SU-DHL-6 (cell line): ENCODE results near the gene GAPDH.

Experiments used
- H2AFZ ChIP-seq: fragments of 200-600 bp; sonication (generic); 2 replicates; pipeline ENCODE4 v1.6.1; 2014; ENCODE audit warnings: low read depth, mild to moderate bottlenecking, moderate library complexity, mixed read lengths, antibody characterized with exemption, low read length; ENCODE audit not compliant: severe bottlenecking
- H3F3A ChIP-seq: fragments of 200-600 bp; shearing (Covaris generic); 2 replicates; pipeline ENCODE4 v1.6.0; 2016; ENCODE audit warnings: antibody characterized with exemption, mild to moderate bottlenecking; ENCODE audit not compliant: insufficient read depth
- H3K27ac ChIP-seq: fragments of 200-600 bp; sonication (generic); 2 replicates; pipeline ENCODE4 v1.5.1; 2016; ENCODE audit warnings: low read depth, mild to moderate bottlenecking, low read length, moderate library complexity, mixed read lengths
- H3K27me3 ChIP-seq: fragments of 200-600 bp; sonication (generic), shearing (Covaris generic); 2 replicates; pipeline ENCODE4 v1.6.0; 2014; ENCODE audit warnings: mild to moderate bottlenecking, low read length
- H3K36me3 ChIP-seq: fragments of 200-600 bp; sonication (generic); 2 replicates; pipeline ENCODE4 v1.6.1; 2014; ENCODE audit warnings: mild to moderate bottlenecking, low read length, mixed read lengths
- H3K4me2 ChIP-seq: fragments of 300-600, 200-600 bp; shearing (Covaris generic), sonication (generic); 2 replicates; pipeline ENCODE4 v1.6.0; 2014; ENCODE audit warnings: low read length, low read depth, mild to moderate bottlenecking; ENCODE audit not compliant: poor library complexity, severe bottlenecking
- H3K4me3 ChIP-seq: fragments of 200-600 bp; sonication (generic); 2 replicates; pipeline ENCODE4 v1.5.1; 2014; ENCODE audit warnings: antibody characterized with exemption, low read length, mild to moderate bottlenecking, mixed read lengths; ENCODE audit not compliant: insufficient read depth, poor library complexity, severe bottlenecking
- H3K79me2 ChIP-seq: fragments of 200-600 bp; sonication (generic); 2 replicates; pipeline ENCODE4 v1.6.1; 2014; ENCODE audit warnings: mild to moderate bottlenecking, low read length, moderate library complexity; ENCODE audit not compliant: insufficient read depth
- H3K9ac ChIP-seq: fragments of 200-600 bp; sonication (generic); 2 replicates; pipeline ENCODE4 v1.7.0; 2014; ENCODE audit warnings: mild to moderate bottlenecking, low read length
- H3K9me2 ChIP-seq: fragments of 200-600 bp; sonication (generic); replicated peaks from 2 replicates; pipeline ENCODE4 v1.6.1; 2014; ENCODE audit warnings: low read length; ENCODE audit not compliant: insufficient read depth
- H3K9me3 ChIP-seq: fragments of 200-600 bp; sonication (generic); 2 replicates; pipeline ENCODE4 v1.6.1; 2014; ENCODE audit warnings: low read length, mixed read lengths; ENCODE audit not compliant: insufficient read depth
- H4K20me1 ChIP-seq: fragments of 200-600 bp; sonication (generic); 2 replicates; pipeline ENCODE4 v1.6.1; 2014; ENCODE audit warnings: low read depth, mild to moderate bottlenecking, antibody characterized with exemption, low read length, moderate library complexity, mixed read lengths
- EZH2phosphoT487 ChIP-seq: fragments of 200-600 bp; sonication (generic), shearing (Covaris generic); conservative IDR thresholded peaks from 2 replicates; pipeline ENCODE4 v1.6.1; 2018; ENCODE audit warnings: mild to moderate bottlenecking, antibody characterized with exemption, low read length, moderate library complexity, mixed read lengths
- TF ChIP-seq, protein P1 (sequence below): fragments of 200-600 bp; sonication (generic); IDR thresholded peaks from one replicate; pipeline ENCODE4 v1.5.1; 2017; ENCODE audit warnings: antibody characterized with exemption, mild to moderate bottlenecking, low read length, moderate library complexity; ENCODE audit not compliant: insufficient read depth, poor library complexity, severe bottlenecking

The GAPDH gene

GRCh38 chr12:6526201-6526600, 8.1 kb upstream of the GAPDH start:
- Histone ChIP-seq H3K36me3 (peaks cover 62% of the 10 kb centered on the region), H3K27me3 (no peaks in the 10 kb centered on the region), H3K9ac (no peak overlapping the region), H4K20me1 (no peaks in the 10 kb centered on the region), H3F3A (peaks cover 14% of the 10 kb centered on the region), H2AFZ (no peak overlapping the region), H3K9me3 (no peaks in the 10 kb centered on the region), H3K9me2 (no peaks in the 10 kb centered on the region), H3K27ac (no peak overlapping the region), H3K4me2 (no peak overlapping the region), H3K4me3 (no peak overlapping the region), H3K79me2 (no peaks in the 10 kb centered on the region)
- TF ChIP-seq, protein P1, sequence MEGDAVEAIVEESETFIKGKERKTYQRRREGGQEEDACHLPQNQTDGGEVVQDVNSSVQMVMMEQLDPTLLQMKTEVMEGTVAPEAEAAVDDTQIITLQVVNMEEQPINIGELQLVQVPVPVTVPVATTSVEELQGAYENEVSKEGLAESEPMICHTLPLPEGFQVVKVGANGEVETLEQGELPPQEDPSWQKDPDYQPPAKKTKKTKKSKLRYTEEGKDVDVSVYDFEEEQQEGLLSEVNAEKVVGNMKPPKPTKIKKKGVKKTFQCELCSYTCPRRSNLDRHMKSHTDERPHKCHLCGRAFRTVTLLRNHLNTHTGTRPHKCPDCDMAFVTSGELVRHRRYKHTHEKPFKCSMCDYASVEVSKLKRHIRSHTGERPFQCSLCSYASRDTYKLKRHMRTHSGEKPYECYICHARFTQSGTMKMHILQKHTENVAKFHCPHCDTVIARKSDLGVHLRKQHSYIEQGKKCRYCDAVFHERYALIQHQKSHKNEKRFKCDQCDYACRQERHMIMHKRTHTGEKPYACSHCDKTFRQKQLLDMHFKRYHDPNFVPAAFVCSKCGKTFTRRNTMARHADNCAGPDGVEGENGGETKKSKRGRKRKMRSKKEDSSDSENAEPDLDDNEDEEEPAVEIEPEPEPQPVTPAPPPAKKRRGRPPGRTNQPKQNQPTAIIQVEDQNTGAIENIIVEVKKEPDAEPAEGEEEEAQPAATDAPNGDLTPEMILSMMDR, result no peak
- TF ChIP-seq EZH2phosphoT487, result no peak

DNA sequence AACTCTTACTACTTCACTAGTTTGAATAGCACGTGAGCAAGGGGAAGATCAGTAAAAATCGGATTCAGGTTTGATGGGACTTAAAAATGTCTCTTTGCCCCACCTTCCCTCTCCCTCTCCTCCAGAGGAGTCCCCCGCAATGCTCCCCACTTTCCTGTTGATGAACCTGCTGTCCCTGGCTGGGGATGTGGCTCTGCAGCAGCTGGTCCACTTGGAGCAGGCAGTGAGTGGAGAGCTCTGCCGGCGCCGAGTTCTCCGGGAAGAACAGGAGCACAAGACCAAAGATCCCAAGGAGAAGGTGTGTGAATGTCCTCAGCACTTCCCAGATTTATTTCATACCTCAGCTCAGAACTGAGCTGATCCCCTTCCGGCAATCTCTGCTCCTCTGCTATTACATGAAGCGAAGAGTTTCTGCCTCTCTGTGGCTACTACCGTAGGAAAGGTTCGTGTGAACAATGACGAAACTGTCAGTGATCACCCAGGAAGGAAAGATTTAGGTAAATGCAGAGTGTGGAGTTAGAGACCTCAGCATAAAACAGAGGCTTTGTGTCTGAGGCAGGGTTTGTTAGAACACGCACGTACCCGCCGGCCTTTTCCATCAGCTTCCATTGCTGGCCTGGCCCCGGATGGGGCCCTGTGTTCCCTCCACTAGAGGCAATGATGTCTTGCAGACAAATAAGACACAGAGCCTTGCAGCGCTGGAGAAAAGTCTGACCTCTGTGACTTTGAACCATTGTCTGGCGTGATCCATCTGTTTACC, 7.4 kb upstream of the GAPDH start:
- no peak overlapping the region for H2AFZ ChIP-seq
- H3K9ac ChIP-seq, result no peak overlapping the region
- no peaks in the 10 kb centered on the region for H3K9me3 ChIP-seq
- H3K27me3 ChIP-seq, result no peaks in the 10 kb centered on the region
- H3K36me3 ChIP-seq, result peaks cover 57% of the 10 kb centered on the region
- H3K4me2 ChIP-seq, result no peak overlapping the region
- TF ChIP-seq, protein P1, result no peak
- no peak for TF ChIP-seq EZH2phosphoT487
- no peaks in the 10 kb centered on the region for H3K9me2 ChIP-seq
- no peak overlapping the region for H3K4me3 ChIP-seq
- H3K27ac ChIP-seq, result no peak overlapping the region
- H3F3A ChIP-seq, result peaks cover 21% of the 10 kb centered on the region
- no peaks in the 10 kb centered on the region for H4K20me1 ChIP-seq
- H3K79me2 ChIP-seq, result no peaks in the 10 kb centered on the region

DNA sequence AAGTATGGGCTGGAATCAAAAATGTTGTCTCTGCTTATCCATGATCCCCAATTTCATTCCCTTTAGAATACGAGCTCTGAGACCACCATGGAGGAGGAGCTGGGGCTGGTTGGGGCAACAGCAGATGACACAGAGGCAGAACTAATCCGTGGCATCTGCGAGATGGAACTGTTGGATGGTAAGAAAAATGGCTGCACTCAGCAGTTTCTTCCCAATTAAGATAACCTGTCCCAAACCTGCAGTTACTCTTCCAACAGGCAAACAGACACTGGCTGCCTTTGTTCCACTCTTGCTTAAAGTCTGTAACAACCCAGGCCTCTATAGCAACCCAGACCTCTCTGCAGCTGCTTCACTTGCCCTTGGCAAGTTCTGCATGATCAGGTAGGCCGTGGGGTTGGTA, 6.6 kb upstream of the GAPDH start:
- Histone ChIP-seq H3K27ac (no peak overlapping the region), H2AFZ (no peak overlapping the region), H3K4me3 (no peak overlapping the region), H3F3A (peaks cover 29% of the 10 kb centered on the region), H3K9ac (no peak overlapping the region), H3K9me3 (no peaks in the 10 kb centered on the region), H3K9me2 (no peaks in the 10 kb centered on the region), H4K20me1 (no peaks in the 10 kb centered on the region), H3K27me3 (no peaks in the 10 kb centered on the region), H3K4me2 (no peak overlapping the region), H3K36me3 (peaks cover 49% of the 10 kb centered on the region), H3K79me2 (no peaks in the 10 kb centered on the region)
- no peak for TF ChIP-seq EZH2phosphoT487
- TF ChIP-seq, protein P1, result no peak
